Thyroid gland (tissue), 4 donors: Measurements from ENCODE around the gene SKI.

Experiments used
- POLR2A ChIP-seq, 2 donors: fragments of 450-650 bp; IDR thresholded peaks; one replicate each; pipeline ENCODE4 v1.6.1; 2017; ENCODE audit warnings: antibody characterized with exemption in 2 of 2, mild to moderate bottlenecking in 2 of 2, moderate library complexity in 1 of 2
- TF ChIP-seq, protein P1 (sequence below), 6 experiments: fragments of 200-600 bp in 3 of 6; fragments of 450-650 bp in 3 of 6; sonication (generic) in 3 of 6; IDR thresholded peaks; one replicate each; pipeline ENCODE4 v1.5.1; 2016 to 2019; ENCODE audit warnings: antibody characterized with exemption in 6 of 6, mild to moderate bottlenecking in 2 of 6, inconsistent platforms in 1 of 6, moderate library complexity in 1 of 6

- TF ChIP-seq, protein P1, sequence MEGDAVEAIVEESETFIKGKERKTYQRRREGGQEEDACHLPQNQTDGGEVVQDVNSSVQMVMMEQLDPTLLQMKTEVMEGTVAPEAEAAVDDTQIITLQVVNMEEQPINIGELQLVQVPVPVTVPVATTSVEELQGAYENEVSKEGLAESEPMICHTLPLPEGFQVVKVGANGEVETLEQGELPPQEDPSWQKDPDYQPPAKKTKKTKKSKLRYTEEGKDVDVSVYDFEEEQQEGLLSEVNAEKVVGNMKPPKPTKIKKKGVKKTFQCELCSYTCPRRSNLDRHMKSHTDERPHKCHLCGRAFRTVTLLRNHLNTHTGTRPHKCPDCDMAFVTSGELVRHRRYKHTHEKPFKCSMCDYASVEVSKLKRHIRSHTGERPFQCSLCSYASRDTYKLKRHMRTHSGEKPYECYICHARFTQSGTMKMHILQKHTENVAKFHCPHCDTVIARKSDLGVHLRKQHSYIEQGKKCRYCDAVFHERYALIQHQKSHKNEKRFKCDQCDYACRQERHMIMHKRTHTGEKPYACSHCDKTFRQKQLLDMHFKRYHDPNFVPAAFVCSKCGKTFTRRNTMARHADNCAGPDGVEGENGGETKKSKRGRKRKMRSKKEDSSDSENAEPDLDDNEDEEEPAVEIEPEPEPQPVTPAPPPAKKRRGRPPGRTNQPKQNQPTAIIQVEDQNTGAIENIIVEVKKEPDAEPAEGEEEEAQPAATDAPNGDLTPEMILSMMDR (IDR thresholded peaks at IDR 0.05) = peak; percentile 90 to 99 (median 97)
- peak in 1 of 2 donors; percentile 35 for TF ChIP-seq POLR2A (IDR thresholded peaks at IDR 0.05)
Measured at GRCh38 chr1:2194898-2195673, 33.0 kb upstream of the SKI start.
